Lung (tissue), 12 donors: ENCODE results near the gene GPX4. TPM values are rescaled to one million over a fixed set of nuclear protein-coding genes. Genes with fewer than 3 reads are reported as not detected.

Experiments used
- ATAC-seq: fragments of 200-7000 bp; cut with Tn5 transposase; one replicate; pipeline ENCODE4 v1.9.1; 2020; ENCODE audit warnings: moderate number of reproducible peaks; ENCODE audit not compliant: insufficient read depth, low FRiP score
- DNase-seq, 3 donors: peaks; one replicate each; pipeline ENCODE4 v3.0.0-alpha.2; 2013 to 2017
- H3K27ac ChIP-seq, 2 donors: one replicate each; pipeline ENCODE4 v1.5.1; 2013; ENCODE audit warnings: mild to moderate bottlenecking in 2 of 2, moderate library complexity in 2 of 2, control low read depth in 1 of 2, inconsistent platforms in 1 of 2, low read depth in 1 of 2, low read length in 1 of 2
- H3K27me3 ChIP-seq, 3 donors: one replicate each; pipeline ENCODE4 v1.5.1; 2013; ENCODE audit warnings: low read length in 2 of 3; ENCODE audit not compliant: control insufficient read depth in 3 of 3, insufficient read depth in 3 of 3
- H3K36me3 ChIP-seq, 4 donors: one replicate each; pipeline ENCODE4 v1.5.1; 2013; ENCODE audit warnings: low read length in 4 of 4, mild to moderate bottlenecking in 1 of 4, moderate library complexity in 1 of 4; ENCODE audit not compliant: control insufficient read depth in 4 of 4, insufficient read depth in 4 of 4
- H3K4me1 ChIP-seq, 5 donors: one replicate each; pipeline ENCODE4 v1.5.1; 2013; ENCODE audit warnings: low read length in 5 of 5, mild to moderate bottlenecking in 2 of 5, moderate library complexity in 1 of 5; ENCODE audit not compliant: control insufficient read depth in 5 of 5, insufficient read depth in 5 of 5
- H3K4me3 ChIP-seq: one replicate; pipeline ENCODE4 v1.5.1; 2013; ENCODE audit warnings: mild to moderate bottlenecking, control low read depth, moderate library complexity
- H3K9ac ChIP-seq, 2 donors: one replicate each; pipeline ENCODE4 v1.5.1; 2013; ENCODE audit warnings: low read length in 2 of 2, control low read depth in 1 of 2; ENCODE audit not compliant: insufficient read depth in 1 of 2
- H3K9me3 ChIP-seq, 4 donors: one replicate each; pipeline ENCODE4 v1.5.1; 2013; ENCODE audit warnings: low read length in 3 of 4, mild to moderate bottlenecking in 1 of 4, moderate library complexity in 1 of 4; ENCODE audit not compliant: control insufficient read depth in 4 of 4, insufficient read depth in 3 of 4
- WGBS, 2 donors: extraction: QIAGEN DNeasy Blood & Tissue Kit; methylation state at CpG; one replicate each; pipeline ENCODE4 v1.1.7; 2013; 5-methylcytosine and 5-hydroxymethylcytosine counted together
- polyA plus RNA-seq, 2 donors: library from polyadenylated mRNA; stranded (reverse); fragments of 200-250 nt; gene quantifications; one replicate each; pipeline ENCODE4 v1.2.1, GENCODE V29; 2013
- total RNA-seq, 2 donors: library from RNA; depleted of rRNA in 1 of 2; stranded (reverse); fragments of >200 nt in 1 of 2; gene quantifications; one replicate each; pipeline ENCODE4 v1.2.1, GENCODE V29; 2014 to 2021
- TF ChIP-seq, protein P1 (sequence below): IDR thresholded peaks from 2 replicates; pipeline ENCODE4 v1.5.1; 2012; ENCODE audit warnings: mild to moderate bottlenecking; ENCODE audit errors: control extremely low read depth, extremely low read depth
- donor health status: control.
- donor health status: control.
- donor health status: Bipolar disorder and iron deficiency.
- donor health status: healthy.
- donor health status: DM: yes; HTN: yes; CAD: no.

GPX4 gene
- total and polyA plus RNA-seq, 4 donors: 91.6 to 1,031 (median 466) TPM

- no peak overlapping the region for H3K27ac ChIP-seq
- no peak for ATAC-seq
- no peak overlapping the region for H3K4me3 ChIP-seq
- WGBS, 2 donors: 89 to 94% methylated on average over 34 to 38 of the region's 38 CpGs
- peaks cover 0 to 68% (median 6%) of the 10 kb centered on the region in 4 donors for H3K36me3 ChIP-seq
- peaks cover 0 to 16% (median 0%) of the 10 kb centered on the region in 5 donors for H3K4me1 ChIP-seq
- TF ChIP-seq, protein P1, sequence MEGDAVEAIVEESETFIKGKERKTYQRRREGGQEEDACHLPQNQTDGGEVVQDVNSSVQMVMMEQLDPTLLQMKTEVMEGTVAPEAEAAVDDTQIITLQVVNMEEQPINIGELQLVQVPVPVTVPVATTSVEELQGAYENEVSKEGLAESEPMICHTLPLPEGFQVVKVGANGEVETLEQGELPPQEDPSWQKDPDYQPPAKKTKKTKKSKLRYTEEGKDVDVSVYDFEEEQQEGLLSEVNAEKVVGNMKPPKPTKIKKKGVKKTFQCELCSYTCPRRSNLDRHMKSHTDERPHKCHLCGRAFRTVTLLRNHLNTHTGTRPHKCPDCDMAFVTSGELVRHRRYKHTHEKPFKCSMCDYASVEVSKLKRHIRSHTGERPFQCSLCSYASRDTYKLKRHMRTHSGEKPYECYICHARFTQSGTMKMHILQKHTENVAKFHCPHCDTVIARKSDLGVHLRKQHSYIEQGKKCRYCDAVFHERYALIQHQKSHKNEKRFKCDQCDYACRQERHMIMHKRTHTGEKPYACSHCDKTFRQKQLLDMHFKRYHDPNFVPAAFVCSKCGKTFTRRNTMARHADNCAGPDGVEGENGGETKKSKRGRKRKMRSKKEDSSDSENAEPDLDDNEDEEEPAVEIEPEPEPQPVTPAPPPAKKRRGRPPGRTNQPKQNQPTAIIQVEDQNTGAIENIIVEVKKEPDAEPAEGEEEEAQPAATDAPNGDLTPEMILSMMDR: no peak
- no peaks in the 10 kb centered on the region for H3K27me3 ChIP-seq
- no peak for DNase-seq
- H3K9me3 ChIP-seq: no peaks in the 10 kb centered on the region
- no peak overlapping the region for H3K9ac ChIP-seq
These were observed 43.3 kb downstream of the GPX4 start for GRCh38 chr19:1146858-1147780.

GRCh38 chr19:1147934-1148549, 44.2 kb downstream of the GPX4 start:
- no peak for ATAC-seq
- WGBS, 2 donors: 94% methylated on average over 10 to 15 of the region's 15 CpGs
- DNase-seq: no peak
- Histone ChIP-seq H3K27me3 (no peaks in the 10 kb centered on the region), H3K4me3 (no peak overlapping the region), H3K9ac (no peak overlapping the region), H3K4me1 (peaks cover 0 to 19% (median 0%) of the 10 kb centered on the region in 5 donors), H3K36me3 (peaks cover 0 to 73% (median 6%) of the 10 kb centered on the region in 4 donors), H3K27ac (no peak overlapping the region), H3K9me3 (no peaks in the 10 kb centered on the region)
- TF ChIP-seq, protein P1: no peak

DNA sequence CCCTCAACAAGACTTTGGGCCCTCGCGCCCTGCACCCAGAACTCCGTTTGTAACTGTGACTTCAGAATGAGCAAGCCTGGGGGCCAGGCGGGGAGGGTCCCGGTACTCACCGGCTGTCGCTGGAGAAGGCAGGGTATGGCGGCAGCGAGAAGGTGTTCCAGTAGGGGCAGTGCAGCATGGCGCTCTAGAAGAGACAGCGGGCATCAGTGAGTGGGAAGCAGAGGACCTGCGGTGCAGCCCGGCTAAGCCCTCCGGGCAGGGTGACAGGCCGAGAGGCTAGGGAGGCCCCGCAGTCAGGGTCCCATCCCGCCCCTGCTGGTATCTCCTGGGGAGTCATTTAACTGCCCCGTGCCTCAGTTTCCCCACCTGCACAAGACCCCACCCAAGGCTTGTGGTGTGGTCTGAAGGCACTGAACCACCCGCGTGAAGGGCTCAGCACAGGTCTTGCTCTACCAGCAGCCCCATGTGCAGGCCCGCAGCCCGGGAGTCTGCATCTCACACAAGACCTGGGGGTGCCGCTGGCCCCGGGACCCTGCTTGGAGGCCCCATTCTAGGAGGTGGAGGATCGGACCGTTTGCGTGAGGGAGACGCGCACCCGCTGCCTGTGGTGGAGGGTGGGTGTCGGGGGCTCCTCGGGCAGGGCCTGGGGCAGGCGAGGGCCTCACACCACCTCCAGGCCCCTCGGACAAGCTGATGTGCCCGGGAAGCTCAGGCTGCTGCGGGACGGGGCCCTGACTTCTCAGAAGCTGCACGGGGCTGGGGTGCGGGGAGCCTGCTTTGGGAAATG, 45.7 kb downstream of the GPX4 start:
- TF ChIP-seq, protein P1: no peak
- Histone ChIP-seq H3K4me3 (no peak overlapping the region), H3K4me1 (peaks cover 0 to 24% (median 0%) of the 10 kb centered on the region in 5 donors), H3K36me3 (peaks cover 0 to 68% (median 3%) of the 10 kb centered on the region in 4 donors), H3K27me3 (no peaks in the 10 kb centered on the region), H3K9me3 (no peaks in the 10 kb centered on the region), H3K9ac (no peak overlapping the region), H3K27ac (peak overlapping the region in 1 of 2 donors; percentile 90)
- ATAC-seq (no peak), DNase-seq (no peak)
- 95 to 97% methylated on average over 38 to 39 of the region's 39 CpGs for WGBS, 2 donors
